NB4 (cell line): ENCODE results near the gene RASA2.

Experiments used
- CTCF ChIP-seq: IDR thresholded peaks from one replicate; pipeline ENCODE4 v1.5.1; 2012; ENCODE audit warnings: low read depth, low read length
- MYC ChIP-seq: IDR thresholded peaks from 2 replicates; pipeline ENCODE4 v1.6.1; 2011; ENCODE audit warnings: low read depth, low read length
- POLR2A ChIP-seq: IDR thresholded peaks from 2 replicates; pipeline ENCODE4 v1.6.1; 2011; ENCODE audit warnings: mild to moderate bottlenecking; ENCODE audit not compliant: insufficient read length; ENCODE audit errors: extremely low read depth

- TF ChIP-seq CTCF: no peak
- no peak for TF ChIP-seq MYC
- no peak for TF ChIP-seq POLR2A
These were observed 24.5 kb upstream of the RASA2 start for GRCh38 chr3:141462176-141462859.
